ENCODE results near the gene PPM1H.

The PPM1H gene

DNA sequence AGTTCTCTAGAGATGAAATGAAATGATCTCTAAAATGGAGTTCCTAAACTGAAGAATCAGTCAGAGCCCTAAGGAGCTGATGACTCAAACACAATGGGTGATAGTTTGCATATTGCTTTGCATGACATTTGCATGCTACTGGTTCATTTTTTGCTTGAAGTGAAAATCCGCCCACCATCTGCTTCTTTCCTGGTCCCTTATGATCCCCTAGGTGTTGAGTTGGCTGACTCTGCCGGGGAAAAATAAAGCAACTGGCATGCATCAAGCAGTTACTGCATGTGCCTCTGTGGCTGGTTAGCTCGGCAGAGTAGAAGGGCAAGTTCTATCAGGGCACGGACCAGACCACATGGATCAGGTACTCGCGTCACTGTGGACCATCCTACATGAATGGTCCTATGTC, 151.1 kb downstream of the PPM1H start:
- no peaks in the 10 kb centered on the region for H3K36me3 ChIP-seq (ENCODE audit: insufficient read depth, low read length)
- no peak overlapping the region for H3K9ac ChIP-seq (ENCODE audit: insufficient read length)
- no peaks in the 10 kb centered on the region for H3K9me3 ChIP-seq (ENCODE audit: low read depth, low read length)
- no peak overlapping the region for H3K4me3 ChIP-seq
- H3K27ac ChIP-seq: no peak overlapping the region
- no peak for DNase-seq (ENCODE audit: low read depth, low spot score)
- no peak for TF ChIP-seq FOXP2 (optimal IDR thresholded peaks at IDR 0.05; ENCODE audit: control extremely low read depth, extremely low read length, insufficient read depth)
- TF ChIP-seq POLR2AphosphoS5 (IDR thresholded peaks at IDR 0.05; ENCODE audit: borderline replicate concordance, low read depth, low read length): no peak
- TF ChIP-seq EZH2 (IDR thresholded peaks at IDR 0.05): no peak

- Histone ChIP-seq H3K27ac (no peak overlapping the region), H3K4me3 (no peak overlapping the region), H3K36me3 (ENCODE audit: insufficient read depth, low read length) (no peaks in the 10 kb centered on the region), H3K9ac (ENCODE audit: insufficient read length) (no peak overlapping the region), H3K9me3 (ENCODE audit: low read depth, low read length) (no peaks in the 10 kb centered on the region)
- TF ChIP-seq FOXP2 (optimal IDR thresholded peaks at IDR 0.05; ENCODE audit: control extremely low read depth, extremely low read length, insufficient read depth): no peak
- no peak for TF ChIP-seq POLR2AphosphoS5 (IDR thresholded peaks at IDR 0.05; ENCODE audit: borderline replicate concordance, low read depth, low read length)
- no peak for TF ChIP-seq EZH2 (IDR thresholded peaks at IDR 0.05)
- DNase-seq (ENCODE audit: low read depth, low spot score): no peak
Measured at GRCh38 chr12:62781136-62781880, 153.6 kb downstream of the PPM1H start.

GRCh38 chr12:62779488-62779887, 155.5 kb downstream of the PPM1H start:
- Histone ChIP-seq H3K27ac (no peak overlapping the region), H3K36me3 (ENCODE audit: insufficient read depth, low read length) (no peaks in the 10 kb centered on the region), H3K9me3 (ENCODE audit: low read depth, low read length) (no peaks in the 10 kb centered on the region), H3K4me3 (no peak overlapping the region), H3K9ac (ENCODE audit: insufficient read length) (no peak overlapping the region)
- no peak for TF ChIP-seq POLR2AphosphoS5 (IDR thresholded peaks at IDR 0.05; ENCODE audit: borderline replicate concordance, low read depth, low read length)
- TF ChIP-seq FOXP2 (optimal IDR thresholded peaks at IDR 0.05; ENCODE audit: control extremely low read depth, extremely low read length, insufficient read depth): no peak
- no peak for TF ChIP-seq EZH2 (IDR thresholded peaks at IDR 0.05)
- no peak for DNase-seq (ENCODE audit: low read depth, low spot score)

GRCh38 chr12:62778187-62778586, 156.8 kb downstream of the PPM1H start:
- Histone ChIP-seq H3K9me3 (ENCODE audit: low read depth, low read length) (no peaks in the 10 kb centered on the region), H3K36me3 (ENCODE audit: insufficient read depth, low read length) (no peaks in the 10 kb centered on the region), H3K9ac (ENCODE audit: insufficient read length) (no peak overlapping the region), H3K4me3 (no peak overlapping the region), H3K27ac (no peak overlapping the region)
- DNase-seq (ENCODE audit: low read depth, low spot score): no peak
- TF ChIP-seq EZH2 (IDR thresholded peaks at IDR 0.05) (no peak), POLR2AphosphoS5 (IDR thresholded peaks at IDR 0.05; ENCODE audit: borderline replicate concordance, low read depth, low read length) (no peak), FOXP2 (optimal IDR thresholded peaks at IDR 0.05; ENCODE audit: control extremely low read depth, extremely low read length, insufficient read depth) (no peak)

- no peak overlapping the region for H3K27ac ChIP-seq
Measured at GRCh38 chr12:62776997-62777396, 158.0 kb downstream of the PPM1H start.

DNA sequence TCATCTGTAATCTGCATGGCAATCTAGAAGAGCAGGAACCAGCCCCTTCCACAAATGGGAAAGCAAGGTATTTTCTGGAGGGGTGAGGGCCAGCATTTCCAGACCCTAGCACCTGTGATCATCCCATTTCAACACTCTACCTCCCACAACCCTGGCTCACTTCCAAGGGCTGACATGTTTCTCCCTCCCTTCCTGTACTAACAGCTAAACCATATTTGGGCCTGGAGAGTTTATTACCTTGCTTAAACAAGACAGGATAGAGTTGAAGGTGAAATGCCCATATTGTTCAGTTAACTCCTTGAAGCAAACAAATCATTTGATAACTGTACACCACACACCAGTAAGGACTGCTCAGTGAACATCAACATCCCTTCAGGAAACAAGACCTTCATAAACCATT, 158.4 kb downstream of the PPM1H start:
- H3K4me3 ChIP-seq: no peak overlapping the region
- H3K9ac ChIP-seq (ENCODE audit: insufficient read length): no peak overlapping the region
- DNase-seq (ENCODE audit: low read depth, low spot score): no peak
- H3K27ac ChIP-seq: no peak overlapping the region
- TF ChIP-seq FOXP2 (optimal IDR thresholded peaks at IDR 0.05; ENCODE audit: control extremely low read depth, extremely low read length, insufficient read depth) (no peak), EZH2 (IDR thresholded peaks at IDR 0.05) (no peak), POLR2AphosphoS5 (IDR thresholded peaks at IDR 0.05; ENCODE audit: borderline replicate concordance, low read depth, low read length) (no peak)
- no peaks in the 10 kb centered on the region for H3K36me3 ChIP-seq (ENCODE audit: insufficient read depth, low read length)
- H3K9me3 ChIP-seq (ENCODE audit: low read depth, low read length): no peaks in the 10 kb centered on the region

More at GRCh38 chr12:62776997-62777396, 158.0 kb downstream of the PPM1H start:
- Histone ChIP-seq H3K9me3 (ENCODE audit: low read depth, low read length) (no peaks in the 10 kb centered on the region), H3K4me3 (no peak overlapping the region), H3K36me3 (ENCODE audit: insufficient read depth, low read length) (no peaks in the 10 kb centered on the region), H3K9ac (ENCODE audit: insufficient read length) (no peak overlapping the region)
- DNase-seq (ENCODE audit: low read depth, low spot score): no peak
- TF ChIP-seq FOXP2 (optimal IDR thresholded peaks at IDR 0.05; ENCODE audit: control extremely low read depth, extremely low read length, insufficient read depth): no peak
- TF ChIP-seq EZH2 (IDR thresholded peaks at IDR 0.05): no peak
- no peak for TF ChIP-seq POLR2AphosphoS5 (IDR thresholded peaks at IDR 0.05; ENCODE audit: borderline replicate concordance, low read depth, low read length)

DNA sequence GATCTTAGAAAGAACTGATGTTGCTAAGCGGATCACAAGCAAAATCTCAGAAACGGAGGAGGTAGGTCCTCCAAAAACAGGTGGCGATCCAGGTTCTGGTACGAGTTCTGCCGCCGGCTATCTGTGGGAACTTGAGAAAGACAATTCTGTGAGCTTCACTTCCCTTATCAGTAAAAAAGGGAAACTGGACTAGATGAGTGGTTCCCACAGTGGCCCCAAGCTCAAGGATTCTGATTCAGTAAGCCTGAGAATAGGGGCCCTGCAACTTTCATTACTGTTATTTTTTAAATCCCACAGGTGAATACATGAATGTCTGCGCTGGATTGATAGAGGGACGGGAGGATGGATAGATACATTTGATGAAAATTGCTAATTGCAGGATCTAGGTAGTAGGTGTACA, 160.2 kb downstream of the PPM1H start:
- DNase-seq (ENCODE audit: low read depth, low spot score): no peak
- no peak for TF ChIP-seq POLR2AphosphoS5 (IDR thresholded peaks at IDR 0.05; ENCODE audit: borderline replicate concordance, low read depth, low read length)
- no peak for TF ChIP-seq FOXP2 (optimal IDR thresholded peaks at IDR 0.05; ENCODE audit: control extremely low read depth, extremely low read length, insufficient read depth)
- no peak for TF ChIP-seq EZH2 (IDR thresholded peaks at IDR 0.05)
- no peak overlapping the region for H3K4me3 ChIP-seq
- no peaks in the 10 kb centered on the region for H3K36me3 ChIP-seq (ENCODE audit: insufficient read depth, low read length)
- no peak overlapping the region for H3K9ac ChIP-seq (ENCODE audit: insufficient read length)
- H3K9me3 ChIP-seq (ENCODE audit: low read depth, low read length): no peaks in the 10 kb centered on the region
- no peak overlapping the region for H3K27ac ChIP-seq

DNA sequence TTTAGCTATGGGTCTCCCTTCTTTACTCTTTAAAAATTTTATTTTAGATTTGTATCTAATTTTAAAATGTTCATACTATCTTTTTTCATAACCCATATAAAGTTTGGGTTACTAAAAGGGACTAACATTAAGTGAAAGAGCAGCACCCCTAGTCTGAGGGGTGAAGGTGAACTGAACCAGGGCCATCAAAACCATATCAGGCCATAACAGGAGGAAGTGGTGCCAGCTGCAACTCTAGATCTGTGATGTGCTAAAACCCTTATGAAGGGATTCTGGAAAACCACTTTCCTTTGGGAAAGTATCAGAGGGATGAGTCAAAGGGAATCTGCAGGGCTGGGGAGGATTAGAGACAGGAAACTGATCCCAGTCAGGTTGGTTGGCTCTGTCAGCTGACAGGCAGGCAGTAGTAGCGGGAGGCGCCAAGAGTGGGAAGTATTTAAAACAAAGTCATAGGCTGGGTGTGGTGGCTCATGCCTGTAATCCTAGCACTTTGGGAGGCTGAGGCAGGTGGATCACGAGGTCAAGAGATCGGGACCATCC, 162.5 kb downstream of the PPM1H start:
- no peak overlapping the region for H3K27ac ChIP-seq

More for the DNA sequence above, 162.5 kb downstream of the PPM1H start:
- Histone ChIP-seq H3K36me3 (ENCODE audit: insufficient read depth, low read length) (no peaks in the 10 kb centered on the region), H3K9me3 (ENCODE audit: low read depth, low read length) (no peaks in the 10 kb centered on the region), H3K9ac (ENCODE audit: insufficient read length) (no peak overlapping the region), H3K4me3 (no peak overlapping the region)
- DNase-seq (ENCODE audit: low read depth, low spot score): no peak
- TF ChIP-seq FOXP2 (optimal IDR thresholded peaks at IDR 0.05; ENCODE audit: control extremely low read depth, extremely low read length, insufficient read depth) (no peak), EZH2 (IDR thresholded peaks at IDR 0.05) (no peak), POLR2AphosphoS5 (IDR thresholded peaks at IDR 0.05; ENCODE audit: borderline replicate concordance, low read depth, low read length) (no peak)

All from SK-N-MC (cell line).